PFSK-1 (cell line): ENCODE data around the gene AIF1L.

Experiments used
- FOXP2 ChIP-seq: optimal IDR thresholded peaks from 2 replicates; pipeline ENCODE3; 2011; ENCODE audit warnings: borderline replicate concordance, control low read depth, inconsistent platforms; ENCODE audit not compliant: insufficient read depth; ENCODE audit errors: extremely low read length, extremely low read depth
- POLR2AphosphoS5 ChIP-seq: IDR thresholded peaks from 2 replicates; pipeline ENCODE4 v1.6.1; 2012; ENCODE audit warnings: low read depth, mild to moderate bottlenecking, control low read depth, low read length, moderate library complexity
- REST ChIP-seq, 2 experiments: IDR thresholded peaks; 2 replicates each; pipeline versions ENCODE4 v1.6.1 to v1.8.0; 2011 to 2012; ENCODE audit warnings: low read depth in 2 of 2, low read length in 2 of 2, control low read depth in 1 of 2, inconsistent platforms in 1 of 2, mild to moderate bottlenecking in 1 of 2, moderate library complexity in 1 of 2; ENCODE audit not compliant: insufficient read depth in 1 of 2
- SIN3A ChIP-seq: IDR thresholded peaks from 2 replicates; pipeline ENCODE4 v1.6.1; 2012; ENCODE audit warnings: mild to moderate bottlenecking, low read length, moderate library complexity, borderline replicate concordance; ENCODE audit not compliant: insufficient read depth
- TAF1 ChIP-seq: IDR thresholded peaks from 2 replicates; pipeline ENCODE4 v1.6.1; 2012; ENCODE audit warnings: low read length, control low read depth, borderline replicate concordance; ENCODE audit not compliant: insufficient read depth

AIF1L gene

DNA sequence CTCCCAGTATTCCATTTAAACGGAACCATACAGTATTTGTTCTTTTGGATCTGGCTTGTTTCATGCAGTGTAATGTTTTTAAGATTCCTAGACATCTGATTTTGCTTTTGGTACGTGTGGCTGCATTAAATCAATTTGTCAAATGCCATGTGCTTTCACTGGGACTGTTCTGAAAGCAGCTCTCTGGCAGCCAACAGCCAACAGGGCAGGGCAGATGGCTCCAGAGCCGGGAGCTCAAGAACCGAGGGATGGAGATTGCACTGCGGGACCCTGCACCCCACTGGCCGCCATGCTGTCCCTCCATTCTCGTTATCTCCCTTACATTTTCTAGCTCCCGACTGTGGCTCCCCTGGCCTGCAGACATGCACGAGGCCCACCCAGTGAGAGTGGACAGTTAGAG is 33.4 kb upstream of the AIF1L start:
- TF ChIP-seq FOXP2 = no peak
- no peak for TF ChIP-seq POLR2AphosphoS5
- TF ChIP-seq SIN3A = no peak
- TF ChIP-seq REST (IDR thresholded peaks at IDR 0.05; ENCODE audit: insufficient read depth in 1 of 2, low read depth in 2 of 2, low read length in 2 of 2) = no peak
- no peak for TF ChIP-seq TAF1

GRCh38 chr9:131065599-131065998 is 30.7 kb upstream of the AIF1L start:
- TF ChIP-seq TAF1 (no peak), REST (IDR thresholded peaks at IDR 0.05; ENCODE audit: insufficient read depth in 1 of 2, low read depth in 2 of 2, low read length in 2 of 2) (no peak), SIN3A (no peak), POLR2AphosphoS5 (no peak), FOXP2 (no peak)

- no peak for TF ChIP-seq REST (IDR thresholded peaks at IDR 0.05; ENCODE audit: insufficient read depth in 1 of 2, low read depth in 2 of 2, low read length in 2 of 2)
- no peak for TF ChIP-seq SIN3A
- no peak for TF ChIP-seq TAF1
- no peak for TF ChIP-seq POLR2AphosphoS5
- TF ChIP-seq FOXP2 = no peak
These were observed 28.7 kb upstream of the AIF1L start for GRCh38 chr9:131067625-131068024.

GRCh38 chr9:131068076-131068816 is 28.1 kb upstream of the AIF1L start:
- TF ChIP-seq FOXP2 (no peak), SIN3A (no peak), TAF1 (no peak), POLR2AphosphoS5 (no peak), REST (IDR thresholded peaks at IDR 0.05; ENCODE audit: insufficient read depth in 1 of 2, low read depth in 2 of 2, low read length in 2 of 2) (no peak)
